ENCODE measurements around the gene RPAP2.
"Not testable (repeated sequence)": the region's sequence is repeated elsewhere in the genome, so short reads cannot be mapped to it uniquely, and the experiment has no call there.

Gene RPAP2

DNA sequence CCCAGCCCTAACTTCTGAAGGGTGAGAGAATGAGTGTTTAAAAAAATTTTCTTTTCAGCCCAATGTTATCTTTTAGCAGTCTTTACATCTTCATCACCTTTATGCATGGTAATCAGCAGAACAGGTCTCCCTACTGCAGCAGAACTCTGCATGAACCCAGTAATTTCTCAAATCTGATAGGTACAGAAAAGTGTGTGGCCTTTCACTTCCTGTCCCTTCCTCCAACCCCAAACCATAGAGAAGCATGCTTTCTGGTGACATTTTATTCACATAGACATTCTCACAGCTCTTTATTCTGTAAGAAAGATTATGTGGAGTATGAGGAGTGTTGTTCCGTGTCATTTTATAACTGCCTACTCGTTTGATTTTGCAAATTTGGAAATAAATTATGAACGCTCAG lies 68.6 kb downstream of the RPAP2 start:
- no peak for DNase-seq
- intact Hi-C loops (cut with DNase I) = no loop called here

GRCh38 chr1:92372164-92372563 lies 73.3 kb downstream of the RPAP2 start:
- no peak for DNase-seq
- intact Hi-C loops (cut with DNase I) = no loop called here

GRCh38 chr1:92374223-92374622 lies 75.4 kb downstream of the RPAP2 start:
- intact Hi-C loops (cut with DNase I) = no loop called here
- DNase-seq = no peak

DNA sequence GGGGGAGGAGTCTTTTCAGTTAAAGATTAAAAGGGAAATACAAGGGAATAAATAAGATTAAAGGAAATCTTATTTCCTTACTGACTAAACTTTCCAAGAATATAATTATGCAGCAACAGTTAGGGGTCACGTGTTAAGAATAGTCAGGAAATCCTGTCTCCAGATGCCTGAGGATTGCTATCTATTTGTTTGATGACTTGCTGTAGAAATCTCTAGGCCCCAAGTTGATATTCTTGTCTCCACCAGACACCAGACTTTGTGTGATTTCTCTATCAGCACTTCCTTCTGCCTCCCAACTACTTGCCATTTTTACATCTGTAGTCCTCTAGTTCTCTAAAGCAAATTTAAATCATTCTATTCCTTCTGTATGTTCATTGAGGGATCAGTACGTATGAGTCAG lies 77.5 kb downstream of the RPAP2 start:
- intact Hi-C loops (cut with DNase I) = no loop called here
- DNase-seq = no peak

GRCh38 chr1:92377991-92378390 lies 79.1 kb downstream of the RPAP2 start:
- intact Hi-C loops (cut with DNase I); DNase-seq: not testable (repeated sequence)

DNA sequence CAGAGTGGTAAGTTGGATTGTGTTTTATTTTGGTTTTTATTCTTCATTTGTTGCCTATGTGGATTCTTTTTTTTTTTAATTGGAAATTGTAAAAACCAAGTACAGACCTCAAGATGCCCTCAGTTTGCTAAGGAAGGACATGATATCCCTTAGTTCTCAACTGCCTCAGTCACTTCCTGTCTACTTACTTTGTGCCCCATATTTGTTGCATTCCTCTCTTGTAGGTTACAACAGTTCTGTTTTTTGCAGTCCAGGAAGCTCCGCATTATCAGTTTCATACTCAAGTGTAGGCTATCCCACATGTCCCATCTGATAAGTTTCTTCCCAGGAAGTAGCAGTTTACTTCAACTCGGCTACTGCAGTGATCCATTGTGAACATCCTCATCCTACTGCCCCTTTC lies 82.0 kb downstream of the RPAP2 start:
- no peak for DNase-seq
- intact Hi-C loops (cut with DNase I) = no loop called here

- intact Hi-C loops (cut with DNase I); DNase-seq: not testable (repeated sequence)
Measured at GRCh38 chr1:92393966-92394365, 95.1 kb downstream of the RPAP2 start.

- intact Hi-C loops (cut with DNase I) = no loop called here
- DNase-seq = peak in 1 of 10 donors; percentile 78
Measured at GRCh38 chr1:92398519-92398918, 99.7 kb downstream of the RPAP2 start.

- DNase-seq = no peak
- intact Hi-C loops (cut with DNase I) = no loop called here
Measured at GRCh38 chr1:92399076-92399475, 100.2 kb downstream of the RPAP2 start.

DNA sequence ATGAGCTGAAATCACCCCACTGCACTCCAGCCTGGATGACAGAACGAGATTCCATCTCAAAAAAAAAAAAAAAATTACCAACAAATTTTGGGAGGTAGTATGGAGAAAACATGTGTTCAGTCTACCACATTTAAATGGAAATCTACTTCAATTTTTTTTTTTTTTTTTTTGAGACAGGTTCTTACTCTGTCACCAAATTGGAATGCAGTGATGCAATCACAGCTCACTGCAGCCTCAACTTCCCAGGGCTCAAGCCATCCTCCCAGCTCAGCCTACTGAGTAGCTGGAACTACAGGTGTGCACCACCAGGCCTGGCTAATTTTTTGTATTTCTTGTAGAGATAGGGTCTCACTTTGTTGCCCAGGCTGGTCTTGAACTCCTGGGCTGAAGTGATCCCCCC lies 105.8 kb downstream of the RPAP2 start:
- no peak for DNase-seq
- intact Hi-C loops (cut with DNase I) = no loop called here

GRCh38 chr1:92408825-92409224 lies 110.0 kb downstream of the RPAP2 start:
- intact Hi-C loops (cut with DNase I) = no loop called here
- no peak for DNase-seq

DNA sequence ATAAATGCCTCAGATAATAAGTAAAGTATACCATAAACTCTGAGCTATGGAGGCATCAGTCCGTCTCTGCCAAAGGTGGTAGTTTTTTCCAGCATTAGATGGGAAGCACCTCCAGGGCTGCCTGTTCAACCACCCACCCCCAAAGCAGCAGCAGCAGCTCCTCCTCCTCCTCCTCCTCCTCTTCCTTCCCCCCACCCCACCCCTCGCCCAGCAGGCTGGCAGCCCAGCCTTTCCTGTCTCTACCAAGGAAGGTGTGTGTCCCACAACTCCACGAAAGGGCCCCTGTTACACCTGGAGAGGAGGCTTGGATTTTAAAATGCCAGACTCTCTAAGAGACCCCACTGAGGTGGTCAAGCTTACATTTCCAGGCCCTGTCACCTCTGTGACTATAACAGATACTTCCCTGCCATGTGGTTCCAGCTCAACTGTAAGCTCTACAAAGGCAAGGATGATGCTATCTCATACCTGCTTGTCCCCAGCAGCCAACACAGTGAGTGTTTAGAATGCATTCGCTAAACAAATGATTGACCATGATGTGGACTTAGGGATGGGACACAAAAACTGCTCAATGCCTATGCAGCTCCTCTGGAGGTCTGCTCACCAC lies 111.2 kb downstream of the RPAP2 start:
- intact Hi-C loops (cut with DNase I) = no loop called here
- DNase-seq = no peak

DNA sequence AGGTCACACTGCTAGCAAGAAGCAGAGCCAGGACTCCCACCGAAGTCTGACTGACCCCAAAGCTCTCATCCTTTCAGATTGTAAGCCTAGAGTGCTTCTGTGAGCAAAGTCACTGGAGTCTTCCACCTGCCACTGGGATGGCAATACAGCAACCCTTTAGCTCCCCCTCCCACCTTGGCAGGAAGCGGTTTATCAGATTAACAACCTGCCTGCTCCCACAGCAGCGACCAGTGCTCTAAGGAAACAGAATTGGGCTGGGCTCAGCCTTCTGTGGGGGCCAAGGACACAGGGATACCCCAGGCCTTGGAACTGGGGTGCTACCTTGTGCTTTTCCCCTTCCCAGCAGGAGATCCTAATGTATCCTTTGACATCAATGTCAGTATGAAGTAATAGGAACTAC lies 111.8 kb downstream of the RPAP2 start:
- DNase-seq = no peak
- intact Hi-C loops (cut with DNase I) = no loop called here

DNA sequence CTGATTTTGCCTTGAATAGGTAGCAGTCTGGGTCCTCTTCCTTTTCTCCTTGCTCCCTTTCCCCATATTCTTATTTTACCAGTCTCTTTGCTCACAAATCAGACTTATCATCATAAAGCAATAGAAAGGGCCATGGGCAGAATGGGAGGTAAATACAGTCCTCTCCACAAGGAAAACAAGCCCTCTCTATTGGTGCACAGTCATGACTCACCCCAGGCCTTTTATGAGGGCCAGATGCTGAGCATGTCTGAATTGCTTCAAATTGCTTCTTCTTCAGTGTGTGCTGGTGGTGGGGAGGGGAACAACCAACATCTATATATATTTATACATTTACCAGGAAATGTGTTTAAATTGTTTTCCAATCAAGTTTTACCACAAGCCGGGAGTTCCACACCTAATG lies 112.7 kb downstream of the RPAP2 start:
- DNase-seq = no peak
- intact Hi-C loops (cut with DNase I) = no loop called here

- intact Hi-C loops (cut with DNase I) = no loop called here
- no peak for DNase-seq
Measured at GRCh38 chr1:92419642-92420041, 120.8 kb downstream of the RPAP2 start.

GRCh38 chr1:92424381-92424780 lies 125.5 kb downstream of the RPAP2 start:
- intact Hi-C loops (cut with DNase I) = no loop called here

GRCh38 chr1:92425617-92426016 lies 126.8 kb downstream of the RPAP2 start:
- intact Hi-C loops (cut with DNase I) = no loop called here
- DNase-seq = no peak

More at GRCh38 chr1:92424381-92424780, 125.5 kb downstream of the RPAP2 start:
- DNase-seq = no peak

DNA sequence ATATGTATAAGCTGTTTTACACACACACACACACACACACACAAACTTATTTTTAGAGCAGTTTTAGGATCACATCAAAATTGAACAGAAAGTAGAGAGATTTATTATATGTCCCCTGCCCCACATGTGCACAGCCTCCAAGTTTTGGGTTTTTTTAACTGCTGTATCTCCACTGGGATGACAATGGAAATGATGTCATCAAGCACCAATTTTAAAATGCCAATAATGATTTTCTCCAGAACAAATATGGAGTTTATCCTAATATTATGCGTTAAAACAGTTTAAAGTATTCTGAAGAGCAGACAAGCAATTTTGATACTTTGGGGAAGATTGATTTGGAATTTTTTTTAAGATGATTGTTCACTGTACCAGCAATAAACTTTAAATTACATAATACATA lies 131.2 kb downstream of the RPAP2 start:
- intact Hi-C loops (cut with DNase I) = no loop called here
- no peak for DNase-seq

- intact Hi-C loops (cut with DNase I); DNase-seq: not testable (repeated sequence)
Measured at GRCh38 chr1:92434572-92434971, 135.7 kb downstream of the RPAP2 start.

DNA sequence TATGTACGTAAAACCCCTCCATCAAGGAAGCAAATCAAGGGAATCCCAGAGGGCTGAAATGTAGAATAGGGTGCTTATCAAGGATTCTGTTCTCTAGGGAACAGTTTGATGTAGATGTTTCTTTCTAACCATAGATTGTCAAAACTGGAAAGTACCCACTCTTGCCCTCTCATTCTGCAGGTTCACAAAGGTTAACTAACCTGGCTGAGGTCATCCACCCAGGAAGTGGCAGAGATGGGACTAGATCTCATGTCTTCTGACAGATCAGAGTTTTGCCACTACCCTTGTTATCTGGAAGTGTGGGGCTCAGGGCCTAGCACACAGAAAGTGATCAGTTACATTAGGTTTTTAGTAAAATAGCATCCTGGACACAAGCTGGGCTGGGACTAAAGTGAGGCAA lies 140.4 kb downstream of the RPAP2 start:
- intact Hi-C loops (cut with DNase I) = no loop called here
- no peak for DNase-seq

- DNase-seq = no peak
- intact Hi-C loops (cut with DNase I) = no loop called here
Measured at GRCh38 chr1:92441316-92441696, 142.4 kb downstream of the RPAP2 start.

- intact Hi-C loops (cut with DNase I) = no loop called here
- DNase-seq = peak in 1 of 10 donors; percentile 18
Measured at GRCh38 chr1:92441697-92442342, 143.0 kb downstream of the RPAP2 start.

DNA sequence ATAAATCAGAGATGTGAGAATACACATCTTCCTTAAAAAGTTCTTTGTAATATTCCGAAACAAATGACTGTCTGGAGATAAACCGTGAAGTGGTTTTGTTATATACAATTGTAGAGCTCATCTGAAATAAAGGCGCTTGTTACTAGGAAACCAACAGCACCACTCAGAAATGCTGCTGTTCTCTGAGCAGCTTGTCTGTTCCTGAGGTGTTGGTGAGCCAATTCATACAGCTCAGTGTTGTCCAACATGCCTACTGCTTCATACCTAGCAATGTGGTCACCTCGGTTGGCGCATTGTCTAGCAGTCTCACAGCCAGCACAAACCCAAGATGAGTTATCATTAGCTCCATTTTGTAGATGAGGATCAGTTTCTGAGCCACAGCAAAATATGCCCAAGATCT lies 143.5 kb downstream of the RPAP2 start:
- intact Hi-C loops (cut with DNase I) = no loop called here
- peak in 1 of 10 donors; percentile 12 for DNase-seq

All from posterior cingulate gyrus (tissue), 11 donors.